Measurements from ENCODE around the gene MYH1. TPM values are rescaled to one million over a fixed set of nuclear protein-coding genes. Genes with fewer than 3 reads are reported as not detected.
"Not testable (repeated sequence)": the region's sequence is repeated elsewhere in the genome, so short reads cannot be mapped to it uniquely, and the experiment has no call there.

Gene MYH1
- polyA plus RNA-seq, 3 donors: not detected

- no peaks in the 10 kb centered on the region for H3K4me1 Mint-ChIP-seq
- no peaks in the 10 kb centered on the region for H3K4me1 ChIP-seq (ENCODE audit: control insufficient read depth in 1 of 2, insufficient read depth in 2 of 2, low read length in 2 of 2)
- no peaks in the 10 kb centered on the region for H3K79me2 ChIP-seq (ENCODE audit: insufficient read depth, low read length)
- H3K4me2 ChIP-seq (replicated peaks; ENCODE audit: extremely low read depth, low read length, poor library complexity, severe bottlenecking): no peak within 1 kb of the TSS
- H2AFZ ChIP-seq (ENCODE audit: insufficient read depth, low read depth, low read length, poor library complexity, severe bottlenecking): no peak within 1 kb of the TSS
- peaks cover 5 to 9% of the 10 kb centered on the region in 2 donors for H3K27me3 ChIP-seq (ENCODE audit: control insufficient read depth in 2 of 2, insufficient read depth in 2 of 2, low read length in 2 of 2)
- no peaks in the 10 kb centered on the region for H4K20me1 ChIP-seq (ENCODE audit: insufficient read depth, low read length)
- H3K27ac Mint-ChIP-seq: no peak within 1 kb of the TSS
- H3K36me3 ChIP-seq (replicated peaks in 1 of 2; ENCODE audit: control insufficient read depth in 1 of 2, insufficient read depth in 2 of 2, low read length in 2 of 2): no peaks in the 10 kb centered on the region
- H3K27ac ChIP-seq (ENCODE audit: low read depth in 1 of 2, low read length in 2 of 2): no peak within 1 kb of the TSS
- no peak within 1 kb of the TSS for H3K4me3 ChIP-seq (replicated peaks in 1 of 3; ENCODE audit: low read depth in 2 of 3, low read length in 3 of 3)
- no peaks in the 10 kb centered on the region for H3K9me3 ChIP-seq (replicated peaks in 1 of 2; ENCODE audit: control insufficient read depth in 1 of 2, insufficient read depth in 1 of 2, low read length in 2 of 2)
- H3K9me3 Mint-ChIP-seq: peaks cover 0 to 3% (median 0%) of the 10 kb centered on the region in 7 donors
- WGBS (ENCODE audit: insufficient coverage): 38% methylated on average over 4 of the region's 9 CpGs
- no peak for TF ChIP-seq CTCF (IDR thresholded peaks at IDR 0.05)
- H3K36me3 Mint-ChIP-seq: no peaks in the 10 kb centered on the region
- H3K4me3 Mint-ChIP-seq: no peak within 1 kb of the TSS
- DNase-seq: no peak
- H3K27me3 Mint-ChIP-seq (ENCODE audit: low read depth in 3 of 3): peaks cover 8 to 10% (median 8%) of the 10 kb centered on the region in 3 donors
- no peak within 1 kb of the TSS for H3K9ac ChIP-seq (ENCODE audit: insufficient read depth, low read length, poor library complexity, severe bottlenecking)
- intact Hi-C loops (cut with micrococcal nuclease): no loop called here
Measured at GRCh38 chr17:10549096-10549842, 30.9 kb upstream of the MYH1 start, which contains the start of gene MYH2. MYH2 (minus strand) TSS chr17:10549658; CDS start chr17:10547920, 1,738 bp downstream.

GRCh38 chr17:10547351-10547750, 29.0 kb upstream of the MYH1 start:
- TF ChIP-seq CTCF (IDR thresholded peaks at IDR 0.05): no peak
- Histone ChIP-seq H2AFZ (ENCODE audit: insufficient read depth, low read depth, low read length, poor library complexity, severe bottlenecking) (no peak overlapping the region), H3K27ac (ENCODE audit: low read depth in 1 of 2, low read length in 2 of 2) (no peak overlapping the region), H3K4me3 (replicated peaks in 1 of 3; ENCODE audit: low read depth in 2 of 3, low read length in 3 of 3) (no peak overlapping the region), H3K4me1 (ENCODE audit: control insufficient read depth in 1 of 2, insufficient read depth in 2 of 2, low read length in 2 of 2) (no peaks in the 10 kb centered on the region), H4K20me1 (ENCODE audit: insufficient read depth, low read length) (no peaks in the 10 kb centered on the region), H3K9me3 (replicated peaks in 1 of 2; ENCODE audit: control insufficient read depth in 1 of 2, insufficient read depth in 1 of 2, low read length in 2 of 2) (peaks cover 0 to 1% of the 10 kb centered on the region in 2 donors), H3K9ac (ENCODE audit: insufficient read depth, low read length, poor library complexity, severe bottlenecking) (no peak overlapping the region), H3K79me2 (ENCODE audit: insufficient read depth, low read length) (no peaks in the 10 kb centered on the region), H3K27me3 (ENCODE audit: control insufficient read depth in 2 of 2, insufficient read depth in 2 of 2, low read length in 2 of 2) (peaks cover 5 to 9% of the 10 kb centered on the region in 2 donors), H3K36me3 (replicated peaks in 1 of 2; ENCODE audit: control insufficient read depth in 1 of 2, insufficient read depth in 2 of 2, low read length in 2 of 2) (no peaks in the 10 kb centered on the region), H3K4me2 (replicated peaks; ENCODE audit: extremely low read depth, low read length, poor library complexity, severe bottlenecking) (no peak overlapping the region)
- intact Hi-C loops (cut with micrococcal nuclease): no loop called here
- no peak overlapping the region for H3K4me3 Mint-ChIP-seq
- H3K36me3 Mint-ChIP-seq: no peaks in the 10 kb centered on the region
- no peak overlapping the region for H3K27ac Mint-ChIP-seq
- 79% methylated on average over 6 of the region's 6 CpGs for WGBS (ENCODE audit: insufficient coverage)
- DNase-seq: no peak
- no peaks in the 10 kb centered on the region for H3K4me1 Mint-ChIP-seq
- H3K27me3 Mint-ChIP-seq (ENCODE audit: low read depth in 3 of 3): peaks cover 5 to 8% (median 8%) of the 10 kb centered on the region in 3 donors
- H3K9me3 Mint-ChIP-seq: peaks cover 0 to 3% (median 0%) of the 10 kb centered on the region in 7 donors

GRCh38 chr17:10543486-10543885, 25.1 kb upstream of the MYH1 start:
- DNase-seq; H3K4me3 ChIP-seq (replicated peaks in 1 of 3; ENCODE audit: low read depth in 2 of 3, low read length in 3 of 3); intact Hi-C loops (cut with micrococcal nuclease); H3K4me1 Mint-ChIP-seq; H3K9ac ChIP-seq (ENCODE audit: insufficient read depth, low read length, poor library complexity, severe bottlenecking); H4K20me1 ChIP-seq (ENCODE audit: insufficient read depth, low read length); H3K4me3 Mint-ChIP-seq; H3K27me3 ChIP-seq (ENCODE audit: control insufficient read depth in 2 of 2, insufficient read depth in 2 of 2, low read length in 2 of 2); H3K27ac ChIP-seq (ENCODE audit: low read depth in 1 of 2, low read length in 2 of 2); H3K79me2 ChIP-seq (ENCODE audit: insufficient read depth, low read length); H3K36me3 Mint-ChIP-seq; H3K27ac Mint-ChIP-seq; H3K36me3 ChIP-seq (replicated peaks in 1 of 2; ENCODE audit: control insufficient read depth in 1 of 2, insufficient read depth in 2 of 2, low read length in 2 of 2); H3K27me3 Mint-ChIP-seq (ENCODE audit: low read depth in 3 of 3); H3K4me2 ChIP-seq (replicated peaks; ENCODE audit: extremely low read depth, low read length, poor library complexity, severe bottlenecking); H3K4me1 ChIP-seq (ENCODE audit: control insufficient read depth in 1 of 2, insufficient read depth in 2 of 2, low read length in 2 of 2); H2AFZ ChIP-seq (ENCODE audit: insufficient read depth, low read depth, low read length, poor library complexity, severe bottlenecking): not testable (repeated sequence)
- peaks cover 7 to 25% (median 19%) of the 10 kb centered on the region in 7 donors for H3K9me3 Mint-ChIP-seq
- 75% methylated on average over 1 of the region's 5 CpGs for WGBS (ENCODE audit: insufficient coverage)
- H3K9me3 ChIP-seq (replicated peaks in 1 of 2; ENCODE audit: control insufficient read depth in 1 of 2, insufficient read depth in 1 of 2, low read length in 2 of 2): peaks cover 12 to 28% of the 10 kb centered on the region in 2 donors

All from CD14-positive monocyte (primary cell).